ENCODE data around the gene DEPDC5.

DEPDC5 gene

DNA sequence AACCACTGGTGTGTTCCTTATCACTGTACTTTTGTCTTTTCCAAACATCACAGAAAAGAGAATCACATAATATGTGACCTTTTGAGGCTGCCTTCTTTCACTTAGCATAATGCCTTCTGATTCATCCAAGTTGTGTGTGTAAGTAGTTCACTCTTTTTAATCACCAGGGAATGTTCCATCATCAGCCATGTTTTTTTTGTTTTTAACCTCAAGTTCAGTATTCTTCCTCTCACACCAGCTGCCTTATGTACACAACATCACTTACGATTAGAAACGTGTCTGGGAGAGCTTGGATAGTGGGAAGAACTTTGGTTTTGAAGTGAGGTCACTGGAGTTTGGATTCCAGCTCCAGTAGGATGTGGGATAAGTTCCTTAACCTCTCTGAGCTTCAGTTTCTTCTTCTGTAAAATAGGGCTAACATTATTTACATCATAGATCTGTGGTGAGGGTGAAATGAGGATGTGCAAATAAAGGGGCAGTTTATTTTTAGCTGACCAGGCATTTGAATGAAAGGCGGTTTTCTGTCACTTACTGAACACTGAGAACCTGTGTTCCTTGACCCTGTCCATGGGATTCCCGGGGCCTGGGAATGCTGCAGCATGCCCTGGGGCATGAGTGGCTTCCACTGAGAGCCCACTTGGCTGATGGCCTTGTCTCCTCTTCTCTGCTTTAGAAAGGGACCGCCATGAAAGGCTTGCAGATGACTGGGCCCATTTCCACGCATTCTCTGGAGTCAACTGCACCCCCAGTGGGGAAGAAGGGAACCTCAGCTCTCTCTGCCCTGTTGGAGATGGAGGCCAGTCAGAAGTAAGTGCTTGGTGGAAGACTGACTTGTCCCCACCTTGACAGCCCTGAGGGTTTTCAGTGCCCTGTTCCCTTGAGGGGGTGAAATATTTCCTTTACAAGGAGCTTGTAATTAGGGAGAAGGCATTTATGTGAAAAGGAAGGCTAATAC is 92.6 kb downstream of the DEPDC5 start:
- FAIRE-seq (no peak), DNase-seq (ENCODE audit: low spot score) (no peak)

DNA sequence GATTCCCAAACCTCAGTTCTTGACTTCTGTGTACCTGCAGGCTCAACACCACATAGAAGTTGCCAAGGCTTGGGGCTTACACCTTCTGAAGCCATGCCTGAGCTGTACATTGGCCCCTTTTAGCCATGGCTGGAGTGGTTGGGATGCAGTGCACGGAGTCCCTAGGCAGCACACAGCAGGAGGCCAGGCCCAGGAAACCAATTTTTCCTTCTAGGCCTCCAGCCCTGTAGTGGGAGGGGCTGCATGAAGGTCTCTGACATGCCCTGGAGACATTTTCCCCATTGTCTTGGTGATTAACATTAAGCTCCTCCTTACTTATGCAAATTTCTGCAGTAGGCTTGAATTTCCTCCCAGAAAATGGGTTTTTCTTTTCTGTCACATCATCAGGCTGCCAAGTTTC is 94.6 kb downstream of the DEPDC5 start:
- DNase-seq (ENCODE audit: low spot score), result no peak
- no peak for FAIRE-seq

DNA sequence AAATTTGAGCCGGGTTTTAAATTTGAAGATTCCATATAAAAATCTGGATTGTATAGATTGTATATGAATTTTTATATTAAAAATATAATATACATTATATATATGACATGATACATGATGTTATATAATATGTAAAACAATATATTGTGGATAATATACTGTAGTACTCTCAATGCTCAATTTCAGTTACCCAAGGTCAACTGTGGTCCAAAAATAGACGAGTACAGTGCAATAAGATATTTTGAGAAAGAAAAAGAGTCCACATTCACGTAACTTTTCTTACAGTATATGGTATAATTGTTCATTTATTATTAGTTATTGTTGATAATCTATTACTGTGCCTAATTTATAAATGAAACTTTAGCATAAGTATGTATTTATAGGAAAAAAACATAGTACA is 96.3 kb downstream of the DEPDC5 start:
- DNase-seq (ENCODE audit: low spot score), result no peak
- no peak for FAIRE-seq

DNA sequence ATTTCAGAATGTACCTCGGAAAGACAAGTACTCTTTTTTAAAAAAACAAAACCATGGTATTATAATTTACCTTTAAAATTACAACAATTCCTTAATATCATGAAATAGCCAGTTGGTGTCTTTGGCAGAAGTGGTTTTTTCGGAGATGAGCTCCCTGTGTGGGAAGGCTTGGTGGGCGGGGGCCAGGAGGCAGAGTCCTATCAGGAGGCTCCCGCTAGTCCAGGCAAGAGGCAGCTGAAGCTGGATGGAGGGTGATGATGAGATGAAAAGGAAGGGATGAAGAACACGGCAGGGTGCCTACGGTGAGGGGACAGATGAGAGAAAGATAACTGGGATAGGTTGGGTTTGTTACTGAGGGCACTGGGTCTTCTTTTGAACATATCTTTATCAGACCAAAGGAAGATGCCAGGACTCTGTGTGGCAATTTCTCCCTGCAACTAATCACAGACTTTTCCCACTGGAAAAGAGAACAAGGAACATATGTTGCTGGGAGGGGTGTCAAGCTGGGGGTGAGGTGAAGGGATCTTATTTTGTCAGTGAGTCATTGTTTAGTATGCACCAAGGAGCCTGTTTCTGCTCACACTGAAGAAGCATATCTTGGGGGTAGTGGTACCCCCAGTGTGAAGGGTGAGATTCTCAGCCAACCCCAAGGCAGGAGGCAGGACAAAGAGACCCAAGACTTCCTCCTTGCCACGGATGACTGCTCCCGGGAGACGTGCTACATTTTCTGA is 99.0 kb downstream of the DEPDC5 start:
- FAIRE-seq (no peak), DNase-seq (ENCODE audit: low spot score) (no peak)

DNA sequence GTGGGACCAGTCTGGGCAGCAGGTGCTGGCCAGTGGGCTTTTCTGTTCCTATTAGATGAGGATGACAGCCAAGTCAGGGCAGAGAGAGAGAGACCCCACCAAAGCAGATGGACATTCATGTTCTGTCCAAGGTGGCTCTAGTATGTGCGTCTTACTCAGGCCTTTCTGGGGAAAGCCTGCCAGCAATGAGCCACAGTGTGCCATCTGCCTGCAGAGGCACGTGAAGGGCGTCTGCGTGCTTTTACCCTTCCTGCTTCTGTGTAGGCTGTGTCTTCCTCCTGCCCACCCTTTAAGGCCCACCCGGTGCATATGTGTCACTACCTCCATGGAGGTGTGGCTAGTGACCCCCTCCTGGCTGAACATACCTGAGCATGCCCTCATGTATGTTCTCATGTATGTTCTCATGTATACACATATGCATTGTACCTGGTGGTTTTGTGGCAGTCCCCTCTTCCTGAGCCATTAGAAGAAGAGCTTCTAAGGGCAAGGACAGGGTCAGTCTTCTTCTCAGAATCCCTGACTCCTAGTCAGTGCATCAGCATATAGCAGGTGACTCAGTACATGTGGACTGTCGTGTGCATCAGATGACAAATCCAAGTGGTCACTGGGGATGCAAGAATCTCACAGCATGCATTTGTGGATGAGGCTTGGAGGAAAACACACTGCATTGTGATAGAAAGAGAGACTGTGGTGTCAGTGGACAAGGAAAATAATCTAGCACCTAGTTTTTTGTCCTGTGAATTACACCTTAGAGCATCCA is 100.1 kb downstream of the DEPDC5 start:
- FAIRE-seq (peak; percentile 42), DNase-seq (ENCODE audit: low spot score) (no peak)

DNA sequence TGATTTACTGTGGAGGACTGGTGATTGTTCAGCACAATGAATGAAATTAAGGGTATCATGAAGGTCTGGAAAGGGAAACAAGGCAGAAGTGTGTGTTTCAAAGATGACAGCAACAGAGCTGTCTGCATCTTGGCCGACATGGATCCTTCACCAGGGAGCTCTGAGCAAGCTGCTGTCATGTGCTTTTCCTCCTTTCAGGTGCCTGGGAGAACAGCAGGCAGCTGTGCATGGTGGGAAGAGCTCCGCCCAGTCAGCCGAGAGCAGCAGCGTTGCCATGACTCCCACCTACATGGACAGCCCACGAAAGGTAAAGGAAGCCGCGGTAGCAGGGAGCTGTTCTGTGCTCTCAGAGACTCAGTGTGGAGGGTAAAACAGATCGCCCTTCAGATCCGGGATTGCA is 103.4 kb downstream of the DEPDC5 start:
- no peak for FAIRE-seq
- DNase-seq (ENCODE audit: low spot score), result no peak

DNA sequence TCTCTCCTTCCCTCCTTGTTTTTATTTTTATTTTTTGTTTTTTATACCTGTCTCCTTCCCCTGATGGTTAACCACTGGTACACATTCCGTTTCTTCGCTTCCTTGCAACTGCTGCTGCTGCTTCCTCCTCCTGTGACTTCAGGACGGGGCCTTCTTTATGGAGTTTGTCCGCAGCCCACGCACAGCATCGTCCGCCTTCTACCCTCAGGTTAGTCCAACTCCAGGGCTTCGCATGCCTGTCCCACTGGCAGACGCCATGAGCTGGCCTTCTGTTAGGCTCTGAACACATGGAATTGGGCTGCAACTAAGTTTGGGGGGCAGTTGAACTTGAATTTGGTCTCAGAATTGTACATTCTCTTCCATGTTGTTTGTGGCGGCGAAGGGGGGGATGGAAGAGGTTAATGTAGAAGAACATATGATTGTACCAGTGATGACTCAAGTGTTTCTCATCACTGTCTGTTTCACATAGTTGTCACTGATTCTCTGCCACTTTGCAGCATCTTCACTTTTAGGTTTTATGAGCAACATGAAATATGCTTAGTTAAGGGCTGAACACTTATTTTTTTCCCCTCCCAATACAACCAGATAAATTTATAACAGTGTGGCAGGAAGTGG is 107.5 kb downstream of the DEPDC5 start:
- DNase-seq (ENCODE audit: low spot score), result no peak
- peak; percentile 42 for FAIRE-seq

DNA sequence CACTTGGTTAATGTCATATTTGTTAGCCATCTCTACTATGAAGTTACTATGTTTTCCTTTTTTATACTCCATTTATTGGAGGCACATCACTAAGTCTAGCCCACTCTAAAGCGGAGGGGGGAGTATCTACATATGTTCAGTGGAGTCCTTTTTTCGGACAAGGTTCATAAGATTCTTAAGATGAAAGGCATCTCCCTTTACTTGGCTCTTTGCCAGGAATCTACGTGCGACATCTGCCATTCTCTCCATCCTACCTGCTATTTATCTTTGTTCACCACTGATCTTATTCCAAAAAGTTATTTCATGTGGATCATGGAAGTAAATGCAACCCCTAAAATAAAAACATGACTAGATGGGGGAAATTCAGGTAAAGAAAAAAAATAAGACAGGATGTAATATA is 113.1 kb downstream of the DEPDC5 start:
- FAIRE-seq (no peak), DNase-seq (ENCODE audit: low spot score) (no peak)

DNA sequence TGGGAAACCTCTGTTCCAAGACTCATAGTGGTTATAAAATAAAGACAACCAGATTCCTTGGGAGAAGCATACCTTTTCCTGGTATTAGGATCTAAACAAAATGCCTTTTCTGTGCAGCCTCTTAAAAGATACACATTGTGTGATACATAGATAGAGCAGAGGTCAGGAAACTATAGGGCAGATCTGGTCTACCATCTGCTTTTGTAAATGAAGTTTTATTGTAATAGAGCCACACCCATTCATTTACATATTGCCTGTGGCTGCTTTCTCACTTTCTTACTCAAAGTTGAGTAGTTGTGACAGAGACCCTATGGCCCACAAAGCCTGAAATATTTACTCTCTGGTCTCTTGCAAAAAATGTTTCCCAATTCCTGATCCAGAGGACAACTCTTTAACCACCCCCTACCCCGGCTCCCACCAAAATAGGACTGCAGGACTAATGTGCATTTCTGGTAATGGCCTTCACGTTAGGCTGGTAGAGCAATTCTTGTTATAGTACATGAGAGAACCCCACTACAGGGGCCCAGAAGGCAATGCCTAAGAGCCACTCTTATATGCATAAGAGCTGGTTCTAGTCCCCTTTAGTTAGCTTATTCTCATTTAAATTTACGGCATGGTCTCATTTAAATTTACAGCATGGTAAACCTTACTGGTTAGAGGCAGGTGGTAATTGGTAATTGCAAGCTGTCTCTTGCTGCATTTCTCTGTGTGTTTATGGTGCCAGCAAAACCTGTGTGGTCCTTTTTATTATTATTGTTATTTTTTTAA is 113.8 kb downstream of the DEPDC5 start:
- DNase-seq (ENCODE audit: low spot score) (no peak), FAIRE-seq (no peak)

DNA sequence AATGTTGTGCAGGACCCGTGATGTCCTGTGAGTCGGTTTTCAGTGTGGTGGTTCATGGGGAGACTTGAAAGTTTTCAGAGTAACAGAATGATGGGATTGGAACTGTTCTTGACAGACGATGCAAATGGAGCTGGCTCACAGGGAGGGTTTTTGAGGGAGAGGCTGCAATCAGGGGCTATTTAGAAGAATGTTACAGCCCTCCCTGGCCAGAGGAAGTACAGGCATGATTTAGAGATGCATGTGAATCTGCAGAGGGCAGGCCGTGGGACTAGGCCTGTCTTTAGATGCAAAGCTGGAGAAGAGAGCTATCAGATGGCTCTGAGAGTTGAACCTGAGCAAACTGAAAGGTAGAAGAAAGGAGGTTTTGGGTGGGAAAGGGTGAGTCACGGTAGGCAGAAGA is 115.9 kb downstream of the DEPDC5 start:
- FAIRE-seq (no peak), DNase-seq (ENCODE audit: low spot score) (no peak)

DNA sequence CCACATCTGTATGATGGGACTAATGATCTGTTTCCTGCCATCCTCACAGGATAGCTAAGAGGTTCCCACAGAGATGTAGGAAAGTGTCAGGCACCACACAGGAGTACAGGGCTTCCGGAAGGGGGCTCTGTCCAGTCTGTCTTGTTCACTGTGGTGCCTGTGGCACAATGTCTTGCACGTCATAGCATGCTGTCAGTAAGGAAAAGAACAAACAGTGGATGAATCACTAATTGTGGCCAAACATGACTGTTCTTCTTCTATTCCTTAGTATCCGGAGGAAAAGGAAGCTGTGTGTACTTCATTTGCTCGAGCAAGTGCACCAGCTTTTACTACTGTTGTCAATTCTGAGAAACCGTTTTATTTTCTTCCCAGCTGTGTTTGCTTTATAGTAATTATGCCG is 117.1 kb downstream of the DEPDC5 start:
- DNase-seq (ENCODE audit: low spot score), result no peak

DNA sequence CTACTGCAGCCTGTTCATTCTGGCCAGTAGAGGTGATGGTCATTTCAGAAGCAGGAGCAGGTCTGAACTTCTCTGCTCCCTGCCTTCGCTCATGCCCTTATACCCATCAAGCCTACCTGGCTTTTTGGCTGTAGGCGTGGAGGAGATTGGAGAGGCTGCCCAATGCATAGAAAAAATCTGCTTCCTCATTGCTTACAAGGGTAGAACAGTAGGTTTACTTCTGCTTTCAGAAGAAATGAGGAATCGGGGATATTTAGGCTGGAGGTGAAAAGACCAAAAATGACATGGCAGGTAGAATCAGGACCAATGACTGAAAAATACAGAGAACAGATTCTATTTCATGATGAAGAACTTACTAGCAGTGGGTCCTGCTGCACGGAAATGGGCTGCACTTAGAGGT is 117.7 kb downstream of the DEPDC5 start:
- FAIRE-seq, result no peak
- DNase-seq (ENCODE audit: low spot score), result no peak

More for the DNA sequence above, 117.1 kb downstream of the DEPDC5 start:
- no peak for FAIRE-seq

DNA sequence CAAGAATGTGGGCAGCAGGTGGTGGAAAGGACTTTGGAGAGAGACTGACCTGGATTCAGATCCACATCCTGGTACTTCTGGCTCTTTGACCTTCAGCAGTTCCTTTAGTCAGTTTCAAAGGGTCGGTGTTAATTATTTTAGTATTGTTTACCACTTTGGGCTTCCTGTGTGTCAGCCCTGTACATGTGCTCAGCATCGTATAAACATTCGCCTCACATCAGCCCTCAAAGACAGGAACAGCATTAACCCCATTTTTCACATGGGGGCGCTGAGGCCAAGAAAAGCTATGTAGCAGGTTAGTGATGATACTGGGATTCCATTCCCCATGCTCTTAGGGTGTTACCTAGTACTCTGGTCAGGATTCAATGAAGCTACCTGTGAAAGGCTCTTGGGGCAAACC is 118.4 kb downstream of the DEPDC5 start:
- DNase-seq (ENCODE audit: low spot score), result no peak
- no peak for FAIRE-seq

DNA sequence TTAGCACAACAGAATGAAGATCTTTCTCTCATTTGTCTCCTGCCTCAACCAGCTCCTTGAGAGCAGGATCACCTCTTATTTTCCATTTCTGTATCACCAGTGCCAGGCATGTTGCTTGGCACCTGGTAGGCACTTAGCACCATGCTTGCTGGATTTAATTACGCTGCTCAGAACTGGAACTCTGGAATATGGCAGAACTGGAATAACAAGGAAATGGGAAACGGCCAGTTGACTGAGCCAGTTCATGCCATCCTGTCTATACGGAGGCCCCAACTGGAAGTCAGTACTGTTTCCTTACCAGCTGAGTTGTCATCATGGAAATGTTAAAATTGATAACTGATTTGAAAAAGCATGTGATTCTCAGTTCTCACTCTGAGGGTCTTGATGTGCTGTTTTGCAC is 121.0 kb downstream of the DEPDC5 start:
- FAIRE-seq (no peak), DNase-seq (ENCODE audit: low spot score) (no peak)

DNA sequence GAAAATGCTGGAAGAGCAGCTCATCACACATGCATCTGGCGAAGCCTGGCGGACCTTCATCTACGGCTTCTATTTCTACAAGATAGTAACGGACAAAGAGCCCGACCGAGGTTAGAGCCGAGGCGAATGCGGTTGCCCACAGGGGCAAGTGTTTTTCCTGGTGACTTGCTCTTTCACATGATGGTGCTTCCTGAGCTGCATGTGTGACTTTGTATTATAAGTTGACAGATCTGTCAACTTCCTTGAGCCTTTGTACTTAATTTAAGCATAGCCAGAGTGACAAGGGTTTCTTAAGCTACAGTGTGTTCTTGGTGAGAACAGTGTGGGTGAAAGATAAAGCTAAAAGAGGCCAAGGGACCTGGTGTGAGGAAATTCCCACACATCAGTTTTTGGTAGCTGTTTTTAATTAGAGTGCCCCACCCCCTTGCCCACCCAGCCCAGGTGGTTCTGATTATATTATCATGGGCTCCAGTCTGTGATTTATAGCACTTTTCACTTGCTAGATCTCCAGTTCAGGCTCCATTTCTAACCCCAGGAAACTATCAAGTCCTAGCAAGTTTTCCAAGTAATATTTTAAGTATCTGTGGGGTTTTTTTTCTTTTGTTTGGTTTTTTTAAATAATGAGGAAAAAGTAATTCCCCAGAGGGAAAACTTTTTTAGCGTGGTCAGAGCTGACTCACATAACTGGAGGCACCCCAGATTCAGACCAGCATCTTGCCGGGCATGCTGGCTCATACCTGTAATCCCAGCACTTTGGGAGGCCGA is 122.5 kb downstream of the DEPDC5 start:
- FAIRE-seq (no peak), DNase-seq (ENCODE audit: low spot score) (no peak)

DNA sequence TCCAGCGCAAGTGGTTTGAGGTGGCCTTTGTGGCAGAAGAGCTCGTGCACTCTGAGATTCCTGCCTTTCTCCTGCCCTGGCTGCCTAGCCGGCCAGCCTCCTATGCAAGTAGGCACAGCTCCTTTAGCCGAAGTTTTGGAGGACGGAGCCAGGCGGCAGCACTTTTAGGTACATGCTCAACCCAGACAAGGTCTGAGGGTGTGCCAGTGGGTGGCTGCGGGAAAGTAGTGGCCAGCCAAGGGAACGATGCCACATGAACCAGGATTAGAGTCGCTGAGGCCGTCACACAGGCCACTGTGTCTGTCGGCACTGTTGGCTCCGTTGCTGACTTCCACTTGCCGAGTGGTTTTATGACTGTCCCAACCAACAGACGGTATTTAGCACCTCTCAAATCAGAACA is 125.8 kb downstream of the DEPDC5 start:
- peak; percentile 20 for FAIRE-seq
- DNase-seq (ENCODE audit: low spot score), result no peak

DNA sequence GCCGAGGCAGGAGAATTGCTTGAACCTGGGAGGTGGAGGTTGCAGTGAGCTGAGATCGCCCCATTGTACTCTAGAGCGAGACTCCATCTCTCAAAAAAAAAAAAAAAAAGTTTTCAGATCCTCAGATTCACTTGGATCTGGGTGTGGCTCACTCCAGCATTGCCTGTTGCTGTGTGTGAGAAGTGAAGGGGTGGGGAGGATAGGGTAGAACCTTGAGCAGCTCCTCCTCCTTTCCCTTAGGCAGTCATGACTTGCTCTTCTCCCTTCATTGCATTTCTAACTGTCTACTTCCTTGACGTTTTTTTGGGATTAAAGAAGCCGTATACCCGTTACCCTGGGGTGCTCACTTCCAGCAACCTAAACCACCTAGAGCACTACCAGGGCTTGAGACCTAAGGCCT is 127.4 kb downstream of the DEPDC5 start:
- no peak for DNase-seq (ENCODE audit: low spot score)
- FAIRE-seq, result no peak

DNA sequence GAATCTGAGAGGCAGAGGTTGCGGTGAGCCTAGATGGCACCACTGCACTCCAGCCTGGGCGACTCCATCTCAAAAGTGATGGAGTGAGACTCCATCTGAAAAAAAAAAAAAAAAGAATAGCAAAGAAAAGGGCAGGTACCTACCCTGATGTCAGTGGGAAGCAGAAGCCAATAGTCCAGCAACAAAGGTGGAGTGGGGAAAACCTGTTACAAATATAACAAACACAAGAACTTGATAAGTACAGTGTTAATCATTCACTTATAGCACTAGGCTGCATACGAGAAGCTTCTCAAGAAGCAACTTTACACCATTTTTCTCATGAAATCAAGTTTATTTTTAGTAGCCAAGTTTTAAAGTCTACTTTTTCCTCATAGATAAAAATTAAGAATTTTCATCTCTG is 128.0 kb downstream of the DEPDC5 start:
- no peak for DNase-seq (ENCODE audit: low spot score)
- FAIRE-seq, result no peak

DNA sequence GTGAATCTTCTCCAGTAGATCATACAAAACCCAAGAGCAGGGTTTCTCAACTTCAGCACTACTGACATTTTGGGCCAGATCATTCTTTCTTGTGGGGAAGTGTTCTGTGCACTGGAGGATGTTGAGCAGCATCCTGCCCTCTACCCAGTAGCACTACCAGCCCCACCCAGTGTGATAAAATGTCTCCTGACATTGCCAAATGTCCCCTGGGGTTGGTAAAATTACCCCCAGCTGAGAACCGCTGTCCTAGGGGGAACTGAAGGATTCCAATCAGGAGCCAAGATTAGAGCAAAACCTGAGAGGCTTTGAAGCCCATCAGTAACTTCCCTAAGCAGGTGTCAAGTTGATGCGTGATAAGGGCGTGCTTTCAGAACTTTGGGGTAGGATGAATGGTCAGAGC is 129.2 kb downstream of the DEPDC5 start:
- DNase-seq (ENCODE audit: low spot score) (no peak), FAIRE-seq (no peak)

DNA sequence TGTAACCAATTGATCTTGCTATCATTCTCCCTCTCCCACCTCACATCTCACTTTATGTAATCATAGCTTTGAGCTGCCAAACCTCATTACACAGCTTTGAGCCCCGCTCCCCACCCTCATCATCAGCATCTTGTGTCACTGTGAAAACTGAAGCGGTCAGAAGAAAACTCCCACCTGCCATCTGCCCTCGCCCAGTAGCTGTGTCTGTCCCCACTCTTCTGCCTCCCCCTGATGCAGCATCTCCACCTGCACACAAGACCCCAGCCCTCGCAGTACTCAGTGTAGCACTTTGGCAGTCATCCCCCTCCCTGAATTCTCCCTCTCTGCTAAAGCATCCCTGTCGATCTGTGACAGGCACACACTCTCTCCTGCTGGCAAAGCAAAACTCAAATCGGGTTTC is 130.2 kb downstream of the DEPDC5 start:
- no peak for FAIRE-seq

More for the DNA sequence above, 130.2 kb downstream of the DEPDC5 start:
- DNase-seq (ENCODE audit: low spot score), result no peak
